Stimulated activated CD4-positive, alpha-beta T cell treated with anti-CD3 and anti-CD28 coated beads, Interleukin-15, amount 100 ng/mL, for 1 hour (primary cell): Measurements from ENCODE around the gene RTN4RL2.

ENCODE experiments used
- DNase-seq, 2 donors: peaks; one replicate each; pipeline ENCODE4 v3.0.0-alpha.2; 2020; ENCODE audit warnings: low read depth in 1 of 2, low spot score in 1 of 2

RTN4RL2 gene

GRCh38 chr11:57479911-57480310, 19.6 kb downstream of the RTN4RL2 start:
- no peak for DNase-seq

- peak in 1 of 2 donors; percentile 66 for DNase-seq
Observed at GRCh38 chr11:57480409-57481137, 20.2 kb downstream of the RTN4RL2 start.

- DNase-seq: no peak
Observed at GRCh38 chr11:57481315-57481714, 21.0 kb downstream of the RTN4RL2 start.

GRCh38 chr11:57481915-57482781, 21.8 kb downstream of the RTN4RL2 start:
- DNase-seq: no peak

- peak in 1 of 2 donors; percentile 72 for DNase-seq
Observed at GRCh38 chr11:57482782-57483561, 22.6 kb downstream of the RTN4RL2 start.

GRCh38 chr11:57483562-57483918, 23.2 kb downstream of the RTN4RL2 start:
- no peak for DNase-seq

GRCh38 chr11:57484141-57484710, 23.9 kb downstream of the RTN4RL2 start:
- DNase-seq: no peak

GRCh38 chr11:57485217-57485990, 25.1 kb downstream of the RTN4RL2 start:
- no peak for DNase-seq

- no peak for DNase-seq
Observed at GRCh38 chr11:57487021-57487778, 26.9 kb downstream of the RTN4RL2 start.

- DNase-seq: no peak
Observed at GRCh38 chr11:57487920-57488659, 27.8 kb downstream of the RTN4RL2 start.

GRCh38 chr11:57490456-57491248, 30.3 kb downstream of the RTN4RL2 start:
- no peak for DNase-seq

GRCh38 chr11:57491371-57492061, 31.2 kb downstream of the RTN4RL2 start:
- DNase-seq: peak in 1 of 2 donors; percentile 41

- peak; percentile 50 to 68 for DNase-seq
Observed at GRCh38 chr11:57493507-57494503, 33.5 kb downstream of the RTN4RL2 start.

- DNase-seq: no peak
Observed at GRCh38 chr11:57496109-57496820, 35.9 kb downstream of the RTN4RL2 start.

GRCh38 chr11:57497303-57498247, 37.2 kb downstream of the RTN4RL2 start:
- no peak for DNase-seq
